Liver (tissue), 9 donors: ENCODE measurements around the gene DNM2. TPM values are rescaled to one million over a fixed set of nuclear protein-coding genes. Genes with fewer than 3 reads are reported as not detected.
"Not testable (repeated sequence)": the region's sequence is repeated elsewhere in the genome, so short reads cannot be mapped to it uniquely, and the experiment has no call there.

ENCODE experiments used
- DNase-seq: peaks from one replicate; pipeline ENCODE4 v3.0.0-alpha.2; 2017; ENCODE audit warnings: low spot score
- H3K27ac ChIP-seq, 2 donors: one replicate each; pipeline ENCODE4 v1.7.0; 2013; ENCODE audit warnings: inconsistent platforms in 2 of 2, low read length in 2 of 2, control low read depth in 1 of 2, low read depth in 1 of 2, mild to moderate bottlenecking in 1 of 2
- H3K27me3 ChIP-seq, 4 donors: one replicate each; pipeline versions ENCODE4 v1.6.1 to v1.7.0; 2013; ENCODE audit warnings: low read length in 3 of 4, inconsistent platforms in 1 of 4, mild to moderate bottlenecking in 1 of 4, moderate library complexity in 1 of 4; ENCODE audit not compliant: control insufficient read depth in 4 of 4, insufficient read depth in 4 of 4
- H3K36me3 ChIP-seq, 4 donors: one replicate each; pipeline versions ENCODE4 v1.6.1 to v1.7.0; 2013; ENCODE audit warnings: low read length in 3 of 4, mild to moderate bottlenecking in 3 of 4, low read depth in 1 of 4, moderate library complexity in 1 of 4; ENCODE audit not compliant: control insufficient read depth in 4 of 4, insufficient read depth in 3 of 4
- H3K4me1 ChIP-seq, 4 donors: one replicate each; pipeline versions ENCODE4 v1.6.1 to v1.7.0; 2013; ENCODE audit warnings: low read length in 3 of 4, mild to moderate bottlenecking in 3 of 4, moderate library complexity in 1 of 4; ENCODE audit not compliant: control insufficient read depth in 4 of 4, insufficient read depth in 4 of 4
- H3K4me3 ChIP-seq, 3 donors: one replicate each; pipeline versions ENCODE4 v1.6.1 to v1.7.0; 2013; ENCODE audit warnings: low read length in 3 of 3, control low read depth in 1 of 3, low read depth in 1 of 3, mild to moderate bottlenecking in 1 of 3
- H3K9ac ChIP-seq, 2 donors: one replicate each; pipeline ENCODE4 v1.7.0; 2013; ENCODE audit warnings: low read length in 2 of 2, mild to moderate bottlenecking in 2 of 2, moderate library complexity in 2 of 2, control low read depth in 1 of 2, low read depth in 1 of 2
- H3K9me3 ChIP-seq, 4 donors: one replicate each; pipeline versions ENCODE4 v1.6.1 to v1.7.0; 2013; ENCODE audit warnings: low read length in 3 of 4; ENCODE audit not compliant: control insufficient read depth in 4 of 4
- EGR1 ChIP-seq, 2 donors: IDR thresholded peaks; 2 replicates each; pipeline ENCODE4 v1.6.1; 2016 to 2018; ENCODE audit warnings: antibody characterized with exemption in 2 of 2, low read depth in 2 of 2
- FOXA1 ChIP-seq: IDR thresholded peaks from 2 replicates; pipeline ENCODE4 v1.6.1; 2016; ENCODE audit warnings: antibody characterized with exemption
- FOXA2 ChIP-seq: IDR thresholded peaks from 2 replicates; pipeline ENCODE4 v1.6.1; 2016; ENCODE audit warnings: antibody characterized with exemption
- JUND ChIP-seq, 2 donors: IDR thresholded peaks; 2 replicates each; pipeline ENCODE4 v1.6.1; 2016; ENCODE audit warnings: antibody characterized with exemption in 2 of 2
- NR2F2 ChIP-seq: IDR thresholded peaks from 2 replicates; pipeline ENCODE4 v1.6.1; 2016; ENCODE audit warnings: antibody characterized with exemption
- RXRA ChIP-seq, 2 donors: IDR thresholded peaks; 2 replicates each; pipeline ENCODE4 v1.6.1; 2017 to 2018; ENCODE audit warnings: antibody characterized with exemption in 2 of 2, mild to moderate bottlenecking in 1 of 2
- SP1 ChIP-seq: IDR thresholded peaks from 2 replicates; pipeline ENCODE4 v1.6.1; 2018; ENCODE audit warnings: antibody characterized with exemption, mild to moderate bottlenecking
- TAF1 ChIP-seq: conservative IDR thresholded peaks from 2 replicates; pipeline ENCODE4 v1.6.1; 2016; ENCODE audit warnings: antibody characterized with exemption, mild to moderate bottlenecking
- YY1 ChIP-seq: IDR thresholded peaks from 2 replicates; pipeline ENCODE4 v1.6.1; 2016; ENCODE audit warnings: antibody characterized with exemption, mild to moderate bottlenecking
- WGBS: extraction: QIAGEN DNeasy Blood & Tissue Kit; methylation state at CpG from one replicate; pipeline ENCODE4 v1.1.7; 2013; 5-methylcytosine and 5-hydroxymethylcytosine counted together
- polyA plus RNA-seq, 2 donors: library from polyadenylated mRNA; stranded (reverse) in 1 of 2; unstranded in 1 of 2; fragments of 200-250 nt in 1 of 2; fragments of >200 nt in 1 of 2; fragmentation: Nextera tagmentation in 1 of 2; extraction: Ambion mirVana in 1 of 2; gene quantifications; one replicate each; pipeline versions ENCODE4 v1.2.1 to v1.2.3, GENCODE V29; 2013 to 2015
- total RNA-seq, 2 donors: library from RNA; depleted of rRNA; stranded (reverse); fragments of >200 nt; gene quantifications; one replicate each; pipeline ENCODE4 v1.2.3, GENCODE V29; 2014
- TF ChIP-seq, protein P1 (sequence below): IDR thresholded peaks from 2 replicates; pipeline ENCODE4 v1.6.1; 2016; ENCODE audit warnings: antibody characterized with exemption
- TF ChIP-seq, protein P2 (sequence below): fragments of 150-350 bp; IDR thresholded peaks from 2 replicates; pipeline ENCODE4 v1.5.1; 2017; ENCODE audit warnings: improper control_type of control experiment, low read depth, low read length; ENCODE audit not compliant: missing input control
- TF ChIP-seq, protein P3 (sequence below): IDR thresholded peaks from 2 replicates; pipeline ENCODE4 v1.6.1; 2016; ENCODE audit warnings: antibody characterized with exemption
- donor health status: healthy.
- donor health status: healthy.
- donor health status: healthy.
- donor health status: healthy.
- donor health status: healthy.

DNM2 gene
- total and polyA plus RNA-seq, 4 donors = 23.1 to 95.1 (median 59.1) TPM

DNA sequence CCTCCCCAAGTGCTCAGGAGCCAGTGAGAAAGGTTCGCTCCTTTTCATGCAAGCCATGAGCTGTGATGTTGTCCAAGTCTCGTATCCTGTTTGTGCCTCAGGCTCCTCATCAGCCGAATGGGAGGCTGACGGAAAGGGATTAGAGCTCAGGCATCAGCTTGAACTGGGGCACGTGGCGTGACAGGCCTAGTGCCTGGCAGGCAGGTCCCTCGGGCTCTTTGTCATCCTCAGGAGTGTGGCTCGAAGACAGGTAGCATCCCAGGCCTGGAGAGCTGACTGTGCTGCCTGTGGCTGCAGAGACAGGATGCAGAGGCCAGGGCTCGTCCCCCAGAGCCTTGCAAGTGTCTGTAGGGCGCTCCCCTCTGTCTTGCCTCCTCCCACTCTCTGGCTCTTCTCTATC lies 38.5 kb downstream of the DNM2 start (continued):
- TF ChIP-seq, protein P1, sequence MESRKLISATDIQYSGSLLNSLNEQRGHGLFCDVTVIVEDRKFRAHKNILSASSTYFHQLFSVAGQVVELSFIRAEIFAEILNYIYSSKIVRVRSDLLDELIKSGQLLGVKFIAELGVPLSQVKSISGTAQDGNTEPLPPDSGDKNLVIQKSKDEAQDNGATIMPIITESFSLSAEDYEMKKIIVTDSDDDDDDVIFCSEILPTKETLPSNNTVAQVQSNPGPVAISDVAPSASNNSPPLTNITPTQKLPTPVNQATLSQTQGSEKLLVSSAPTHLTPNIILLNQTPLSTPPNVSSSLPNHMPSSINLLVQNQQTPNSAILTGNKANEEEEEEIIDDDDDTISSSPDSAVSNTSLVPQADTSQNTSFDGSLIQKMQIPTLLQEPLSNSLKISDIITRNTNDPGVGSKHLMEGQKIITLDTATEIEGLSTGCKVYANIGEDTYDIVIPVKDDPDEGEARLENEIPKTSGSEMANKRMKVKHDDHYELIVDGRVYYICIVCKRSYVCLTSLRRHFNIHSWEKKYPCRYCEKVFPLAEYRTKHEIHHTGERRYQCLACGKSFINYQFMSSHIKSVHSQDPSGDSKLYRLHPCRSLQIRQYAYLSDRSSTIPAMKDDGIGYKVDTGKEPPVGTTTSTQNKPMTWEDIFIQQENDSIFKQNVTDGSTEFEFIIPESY = no peak
- TF ChIP-seq SP1 (no peak), TAF1 (no peak)

DNA sequence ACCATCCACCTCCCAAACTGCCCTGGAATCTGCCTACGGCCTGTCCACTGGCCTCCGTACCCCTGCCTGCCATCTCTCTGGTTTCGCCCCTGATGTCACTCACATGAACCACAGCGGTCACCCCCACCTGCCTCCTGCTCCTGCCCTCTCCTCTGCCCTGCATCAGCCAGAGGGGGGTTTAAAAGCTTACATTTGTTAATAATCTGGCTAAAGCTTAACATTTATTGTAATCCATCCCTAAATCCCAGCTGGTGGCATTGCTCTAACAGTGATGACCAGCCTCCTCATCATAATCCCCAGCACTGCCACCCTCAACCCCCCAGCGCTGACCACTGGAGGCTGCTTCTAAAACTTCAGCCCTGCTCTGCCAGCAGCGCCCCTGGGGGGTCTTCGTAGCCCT lies 38.9 kb downstream of the DNM2 start:
- TF ChIP-seq FOXA2 = no peak
- TF ChIP-seq, protein P2, sequence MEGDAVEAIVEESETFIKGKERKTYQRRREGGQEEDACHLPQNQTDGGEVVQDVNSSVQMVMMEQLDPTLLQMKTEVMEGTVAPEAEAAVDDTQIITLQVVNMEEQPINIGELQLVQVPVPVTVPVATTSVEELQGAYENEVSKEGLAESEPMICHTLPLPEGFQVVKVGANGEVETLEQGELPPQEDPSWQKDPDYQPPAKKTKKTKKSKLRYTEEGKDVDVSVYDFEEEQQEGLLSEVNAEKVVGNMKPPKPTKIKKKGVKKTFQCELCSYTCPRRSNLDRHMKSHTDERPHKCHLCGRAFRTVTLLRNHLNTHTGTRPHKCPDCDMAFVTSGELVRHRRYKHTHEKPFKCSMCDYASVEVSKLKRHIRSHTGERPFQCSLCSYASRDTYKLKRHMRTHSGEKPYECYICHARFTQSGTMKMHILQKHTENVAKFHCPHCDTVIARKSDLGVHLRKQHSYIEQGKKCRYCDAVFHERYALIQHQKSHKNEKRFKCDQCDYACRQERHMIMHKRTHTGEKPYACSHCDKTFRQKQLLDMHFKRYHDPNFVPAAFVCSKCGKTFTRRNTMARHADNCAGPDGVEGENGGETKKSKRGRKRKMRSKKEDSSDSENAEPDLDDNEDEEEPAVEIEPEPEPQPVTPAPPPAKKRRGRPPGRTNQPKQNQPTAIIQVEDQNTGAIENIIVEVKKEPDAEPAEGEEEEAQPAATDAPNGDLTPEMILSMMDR = no peak
- TF ChIP-seq, protein P3, sequence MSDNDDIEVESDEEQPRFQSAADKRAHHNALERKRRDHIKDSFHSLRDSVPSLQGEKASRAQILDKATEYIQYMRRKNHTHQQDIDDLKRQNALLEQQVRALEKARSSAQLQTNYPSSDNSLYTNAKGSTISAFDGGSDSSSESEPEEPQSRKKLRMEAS = no peak
- no peak for TF ChIP-seq EGR1 (IDR thresholded peaks at IDR 0.05; ENCODE audit: low read depth in 2 of 2)
- TF ChIP-seq YY1 = no peak
- 98% methylated on average over 7 of the region's 7 CpGs for WGBS
- Histone ChIP-seq H3K4me1 (peaks cover 0 to 9% (median 2%) of the 10 kb centered on the region in 4 donors), H3K4me3 (no peak overlapping the region), H3K27me3 (no peaks in the 10 kb centered on the region), H3K9ac (no peak overlapping the region), H3K9me3 (no peaks in the 10 kb centered on the region), H3K36me3 (peaks cover 0 to 8% (median 5%) of the 10 kb centered on the region in 4 donors), H3K27ac (no peak overlapping the region)
- DNase-seq = no peak

DNA sequence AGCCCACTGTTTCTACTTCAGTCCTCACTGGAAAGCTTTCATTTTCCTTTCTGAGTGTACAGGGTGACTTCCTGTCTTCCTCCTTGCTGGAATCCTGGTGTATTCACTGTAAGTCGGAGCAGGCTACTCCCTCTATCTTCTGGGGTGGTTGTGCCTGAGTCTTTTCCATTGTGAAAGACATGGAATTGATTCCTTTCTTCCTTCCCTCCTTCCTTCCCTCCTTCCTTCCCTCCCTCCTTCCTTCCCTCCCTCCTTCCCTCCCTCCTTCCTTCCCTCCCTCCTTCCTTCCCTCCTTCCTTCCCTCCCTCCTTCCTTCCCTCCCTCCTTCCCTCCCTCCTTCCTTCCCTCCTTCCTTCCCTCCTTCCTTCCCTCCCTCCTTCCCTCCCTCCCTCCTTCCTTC lies 40.2 kb downstream of the DNM2 start:
- 87% methylated on average over 1 of the region's 1 CpG for WGBS

DNA sequence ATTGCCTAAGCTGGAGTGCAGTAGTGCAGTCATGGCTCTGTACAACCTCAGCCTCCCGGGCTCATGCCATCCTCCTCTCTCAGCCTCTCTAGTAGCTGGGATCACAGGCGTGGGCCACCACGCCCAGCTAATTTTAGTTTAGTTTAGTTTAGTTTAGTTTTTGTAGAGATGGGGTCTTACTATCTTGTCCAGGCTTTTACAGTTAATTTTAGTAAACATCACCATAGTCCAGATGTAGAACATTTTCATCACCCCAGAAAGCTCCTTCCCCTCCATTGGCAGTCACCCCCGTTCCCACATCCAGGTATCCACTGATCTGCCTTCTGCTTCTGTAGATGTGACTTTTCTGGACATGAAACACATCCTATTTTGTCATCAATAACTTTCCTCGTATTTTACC lies 41.1 kb downstream of the DNM2 start:
- DNase-seq = no peak
- no peaks in the 10 kb centered on the region for H3K27me3 ChIP-seq
- TF ChIP-seq FOXA1 (no peak), JUND (IDR thresholded peaks at IDR 0.05) (no peak), NR2F2 (no peak), FOXA2 (no peak), RXRA (IDR thresholded peaks at IDR 0.05) (no peak)
- TF ChIP-seq, protein P1 = no peak
- H3K4me3 ChIP-seq = no peak overlapping the region
- H3K27ac ChIP-seq = peak overlapping the region; percentile 16 to 66
- no peaks in the 10 kb centered on the region for H3K9me3 ChIP-seq
- WGBS = 90% methylated on average over 5 of the region's 5 CpGs
- no peak overlapping the region for H3K9ac ChIP-seq
- peaks cover 0 to 8% (median 5%) of the 10 kb centered on the region in 4 donors for H3K36me3 ChIP-seq
- peaks cover 5 to 13% (median 8%) of the 10 kb centered on the region in 4 donors for H3K4me1 ChIP-seq

More for the DNA sequence above, 40.2 kb downstream of the DNM2 start:
- DNase-seq, H3K4me1 ChIP-seq, H3K4me3 ChIP-seq, H3K36me3 ChIP-seq, H3K27ac ChIP-seq, H3K9me3 ChIP-seq, H3K27me3 ChIP-seq, H3K9ac ChIP-seq: not testable (repeated sequence)
